ENCODE results near the gene PID1.

Gene PID1

DNA sequence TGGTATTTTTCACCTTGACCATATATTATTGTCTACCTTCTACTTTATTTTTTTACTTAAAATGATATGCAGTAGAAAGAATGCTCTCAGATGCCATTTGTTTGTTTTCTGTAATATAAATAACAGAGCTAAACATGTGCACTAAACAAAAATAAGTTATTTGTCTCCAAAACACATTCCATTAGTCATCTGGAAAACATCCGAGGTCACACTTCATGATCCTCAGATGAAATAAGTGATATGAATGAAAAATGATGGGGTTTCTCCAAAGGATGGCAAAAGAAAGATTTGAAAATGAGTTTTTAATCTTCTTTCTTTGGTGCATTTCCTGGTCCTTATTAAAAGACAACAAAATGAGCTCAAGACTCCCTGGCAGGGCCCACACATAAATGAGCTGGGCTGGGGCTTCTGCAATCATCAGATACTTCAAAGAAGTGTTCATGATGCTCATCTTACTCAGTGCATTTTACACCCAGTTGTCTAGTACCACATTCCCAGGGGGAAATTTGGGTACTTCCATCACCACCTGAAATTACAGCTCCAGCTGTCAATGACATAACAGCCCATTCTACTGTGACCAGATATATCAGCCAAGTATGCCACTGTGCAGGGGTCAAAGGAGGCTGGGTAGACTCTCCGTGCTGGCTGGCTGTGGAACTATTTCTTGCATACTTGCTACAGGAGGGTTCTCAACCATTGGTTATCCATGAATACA lies 283.5 kb downstream of the PID1 start:
- DNase-seq = no peak

DNA sequence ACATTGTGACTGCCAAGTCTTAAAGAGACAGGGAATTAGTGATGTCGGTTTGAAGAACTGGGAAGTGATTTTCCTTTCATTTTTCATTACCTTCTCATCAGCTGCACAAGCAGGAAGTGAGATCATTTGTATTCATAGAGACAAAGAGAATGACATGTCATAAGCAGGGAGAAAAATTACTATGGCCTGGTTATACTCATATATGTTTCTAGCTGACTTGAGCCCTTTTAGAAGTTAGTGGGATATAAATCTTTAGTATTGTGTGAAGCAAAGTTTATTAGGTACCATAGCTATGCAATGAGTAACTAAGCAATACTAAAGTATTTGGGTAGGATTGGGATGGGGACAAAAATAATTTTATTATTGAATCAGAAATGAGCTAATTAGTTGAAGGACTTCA lies 284.1 kb downstream of the PID1 start:
- no peak for DNase-seq

DNA sequence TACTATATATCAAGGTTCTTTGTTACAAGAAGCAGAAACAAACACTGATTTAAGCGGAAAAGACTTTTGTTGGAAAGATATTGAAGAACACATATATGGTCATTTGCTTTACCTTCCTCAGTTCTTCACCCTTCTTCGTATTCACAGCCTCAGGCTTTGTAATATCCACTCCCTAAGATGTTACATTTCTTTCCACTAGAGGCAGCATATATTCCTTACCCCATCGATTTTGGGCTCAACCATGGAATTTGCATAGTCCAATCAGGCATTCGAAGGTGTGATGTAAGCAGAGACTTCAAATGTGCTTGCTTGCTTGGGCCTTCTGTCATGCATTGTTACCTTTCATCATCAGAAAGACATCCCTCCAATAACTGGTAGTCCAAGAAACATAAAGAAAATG lies 287.4 kb downstream of the PID1 start:
- DNase-seq = no peak

- no peak for DNase-seq
These were observed 296.9 kb downstream of the PID1 start for GRCh38 chr2:228974169-228974568.

All from NCI-H1436 (cell line).